HepG2 (cell line): ENCODE results near the gene KRTAP19-1.

Experiments used
- ESRRA ChIP-seq: sonication (generic); formaldehyde crosslinking; IDR thresholded peaks from 2 replicates; pipeline ENCODE4 v1.5.1; 2020; ENCODE audit warnings: mild to moderate bottlenecking, low read depth, missing genetic modification reagents
- KMT2A ChIP-seq: sonication (generic); formaldehyde crosslinking; IDR thresholded peaks from 2 replicates; pipeline ENCODE4 v1.4.0; 2020; ENCODE audit warnings: missing genetic modification reagents
- NR3C1 ChIP-seq: sonication (generic); formaldehyde crosslinking; IDR thresholded peaks from 2 replicates; pipeline ENCODE4 v1.4.0; 2020; ENCODE audit warnings: missing genetic modification reagents
- POLR2AphosphoS5 ChIP-seq: IDR thresholded peaks from 2 replicates; pipeline ENCODE4 v1.6.1; 2012; ENCODE audit warnings: low read depth, low read length
- ZNF205 ChIP-seq: IDR thresholded peaks from 2 replicates; pipeline ENCODE4 v1.6.1; 2018; ENCODE audit warnings: missing biosample characterization, missing genetic modification reagents
- ZNF253 ChIP-seq: sonication (generic); formaldehyde crosslinking; IDR thresholded peaks from 2 replicates; pipeline ENCODE4 v1.8.0; 2022; ENCODE audit warnings: mild to moderate bottlenecking, missing genetic modification reagents, borderline replicate concordance
- ZNF274 ChIP-seq: sonication (generic); formaldehyde crosslinking; IDR thresholded peaks from 2 replicates; pipeline ENCODE4 v1.5.1; 2020; ENCODE audit warnings: mild to moderate bottlenecking, missing genetic modification reagents
- ZNF792 ChIP-seq: IDR thresholded peaks from 2 replicates; pipeline ENCODE4 v1.6.1; 2016
- TF ChIP-seq, protein P1 (sequence below), 2 experiments: sonication (generic) in 1 of 2; formaldehyde crosslinking in 1 of 2; IDR thresholded peaks; 2 replicates each; pipeline versions ENCODE4 v1.4.0 to v1.6.1; 2018 to 2020; ENCODE audit warnings: missing genetic modification reagents in 2 of 2, borderline replicate concordance in 1 of 2, low read depth in 1 of 2, mild to moderate bottlenecking in 1 of 2, missing biosample characterization in 1 of 2

- TF ChIP-seq ESRRA (no peak), POLR2AphosphoS5 (no peak), ZNF205 (CRISPR knock-in tag) (no peak), NR3C1 (no peak), ZNF253 (CRISPR knock-in tag) (no peak), KMT2A (CRISPR knock-in tag) (no peak), ZNF274 (CRISPR knock-in tag) (no peak), ZNF792 (CRISPR knock-in tag) (no peak)
- TF ChIP-seq, protein P1, sequence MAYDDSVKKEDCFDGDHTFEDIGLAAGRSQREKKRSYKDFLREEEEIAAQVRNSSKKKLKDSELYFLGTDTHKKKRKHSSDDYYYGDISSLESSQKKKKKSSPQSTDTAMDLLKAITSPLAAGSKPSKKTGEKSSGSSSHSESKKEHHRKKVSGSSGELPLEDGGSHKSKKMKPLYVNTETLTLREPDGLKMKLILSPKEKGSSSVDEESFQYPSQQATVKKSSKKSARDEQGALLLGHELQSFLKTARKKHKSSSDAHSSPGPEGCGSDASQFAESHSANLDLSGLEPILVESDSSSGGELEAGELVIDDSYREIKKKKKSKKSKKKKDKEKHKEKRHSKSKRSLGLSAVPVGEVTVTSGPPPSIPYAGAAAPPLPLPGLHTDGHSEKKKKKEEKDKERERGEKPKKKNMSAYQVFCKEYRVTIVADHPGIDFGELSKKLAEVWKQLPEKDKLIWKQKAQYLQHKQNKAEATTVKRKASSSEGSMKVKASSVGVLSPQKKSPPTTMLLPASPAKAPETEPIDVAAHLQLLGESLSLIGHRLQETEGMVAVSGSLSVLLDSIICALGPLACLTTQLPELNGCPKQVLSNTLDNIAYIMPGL (CRISPR knock-in tag; IDR thresholded peaks at IDR 0.05; ENCODE audit: borderline replicate concordance in 1 of 2, low read depth in 1 of 2), result no peak
Measured at GRCh38 chr21:30486180-30486579, 6.0 kb upstream of the KRTAP19-1 start.
